Endodermal cell (in vitro differentiated cells): ENCODE results near the gene FPGS. TPM values are rescaled to one million over a fixed set of nuclear protein-coding genes. Genes with fewer than 3 reads are reported as not detected.

Experiments
- DNase-seq: peaks from one replicate; pipeline ENCODE4 v3.0.0-alpha.2; 2017
- H3K27ac ChIP-seq: 2 replicates; pipeline ENCODE4 v1.5.1; 2013; ENCODE audit warnings: mild to moderate bottlenecking, low read depth, low read length, moderate library complexity
- H3K27me3 ChIP-seq: 2 replicates; pipeline ENCODE4 v1.6.1; 2013; ENCODE audit warnings: mild to moderate bottlenecking, low read length, moderate library complexity; ENCODE audit not compliant: insufficient read depth, control insufficient read depth, poor library complexity, severe bottlenecking
- H3K36me3 ChIP-seq: 2 replicates; pipeline ENCODE4 v1.7.0; 2013; ENCODE audit warnings: mild to moderate bottlenecking, low read length, moderate library complexity; ENCODE audit not compliant: control insufficient read depth, insufficient read depth
- H3K4me1 ChIP-seq: one replicate; pipeline ENCODE4 v1.7.0; 2013; ENCODE audit warnings: low read length; ENCODE audit not compliant: control insufficient read depth, insufficient read depth
- H3K4me3 ChIP-seq: 2 replicates; pipeline ENCODE4 v1.5.1; 2013; ENCODE audit warnings: mild to moderate bottlenecking, low read length, moderate library complexity
- H3K9ac ChIP-seq: 2 replicates; pipeline ENCODE4 v1.6.1; 2013; ENCODE audit warnings: mild to moderate bottlenecking, low read length, moderate library complexity; ENCODE audit not compliant: poor library complexity, severe bottlenecking; ENCODE audit errors: extremely low read depth
- H3K9me3 ChIP-seq: 2 replicates; pipeline ENCODE4 v1.6.1; 2013; ENCODE audit warnings: mild to moderate bottlenecking, low read length, moderate library complexity; ENCODE audit not compliant: control insufficient read depth
- H3K27ac Mint-ChIP-seq: 2 replicates; pipeline ENCODE4 v1.8.0; 2020; ENCODE audit warnings: mixed read lengths
- H3K27me3 Mint-ChIP-seq: 2 replicates; pipeline ENCODE4 v1.8.0; 2021; ENCODE audit warnings: mild to moderate bottlenecking, mixed read lengths; ENCODE audit not compliant: insufficient read depth
- H3K36me3 Mint-ChIP-seq: 2 replicates; pipeline ENCODE4 v1.8.0; 2020; ENCODE audit warnings: low read depth, mixed read lengths
- H3K4me1 Mint-ChIP-seq: 2 replicates; pipeline ENCODE4 v1.8.0; 2020; ENCODE audit warnings: mixed read lengths
- H3K4me3 Mint-ChIP-seq: 2 replicates; pipeline ENCODE4 v1.8.0; 2020; ENCODE audit warnings: mild to moderate bottlenecking, moderate library complexity, mixed read lengths
- H3K9me3 Mint-ChIP-seq: 2 replicates; pipeline ENCODE4 v1.8.0; 2020; ENCODE audit warnings: mild to moderate bottlenecking, mixed read lengths
- WGBS, 2 experiments: methylation state at CpG; one replicate each; pipeline versions ENCODE4 v1.1.5 to v1.1.7; 2013; ENCODE audit warnings: missing lambda C conversion rate in 2 of 2, mixed read lengths in 1 of 2; ENCODE audit not compliant: insufficient coverage in 1 of 2, insufficient read length in 1 of 2; 5-methylcytosine and 5-hydroxymethylcytosine counted together
- total RNA-seq, 2 donors: library from RNA; stranded (reverse); fragmentation: NEBNext Ultra II Directional in 1 of 2; extraction: Animal tissue kit (Norgen Biotek cat#: 25700) in 1 of 2; gene quantifications; 2 replicates in 1 of 2; 3 replicates in 1 of 2; pipeline ENCODE4 v1.2.1, GENCODE V29; 2021
- TF ChIP-seq, protein P1 (sequence below): fragments of 200-600 bp; sonication (generic); conservative IDR thresholded peaks from 2 replicates; pipeline ENCODE4 v1.5.0; 2021; ENCODE audit warnings: antibody characterized with exemption, mild to moderate bottlenecking

FPGS gene
- total RNA-seq, 2 donors from 2014 or later, result 75.2 to 76.4 TPM

DNA sequence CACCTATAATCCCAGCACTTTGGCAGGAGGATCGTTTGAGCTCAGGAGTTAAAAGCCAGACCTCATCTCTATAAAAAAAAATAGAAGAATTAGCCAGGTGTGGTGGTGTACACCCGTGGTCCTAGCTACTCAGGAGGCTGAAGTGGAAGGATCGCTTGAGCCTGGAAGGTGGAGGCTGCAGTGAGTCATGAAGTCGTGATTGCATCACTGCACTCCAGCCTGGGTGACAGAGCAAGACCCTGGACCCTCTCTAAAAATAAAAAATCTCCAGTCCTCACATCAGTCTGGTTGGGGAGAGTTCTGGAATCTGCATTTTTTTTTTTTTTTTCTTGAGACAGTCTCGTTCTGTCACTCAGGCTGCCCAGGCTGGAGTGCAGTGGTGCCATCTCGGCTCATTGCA, 9.3 kb downstream of the FPGS start:
- no peak overlapping the region for H3K27ac Mint-ChIP-seq
- Histone ChIP-seq H3K36me3 (peaks cover 38% of the 10 kb centered on the region), H3K4me3 (no peak overlapping the region), H3K4me1 (peaks cover 8% of the 10 kb centered on the region), H3K9ac (no peak overlapping the region), H3K9me3 (no peaks in the 10 kb centered on the region), H3K27ac (no peak overlapping the region), H3K27me3 (no peaks in the 10 kb centered on the region)
- TF ChIP-seq, protein P1, sequence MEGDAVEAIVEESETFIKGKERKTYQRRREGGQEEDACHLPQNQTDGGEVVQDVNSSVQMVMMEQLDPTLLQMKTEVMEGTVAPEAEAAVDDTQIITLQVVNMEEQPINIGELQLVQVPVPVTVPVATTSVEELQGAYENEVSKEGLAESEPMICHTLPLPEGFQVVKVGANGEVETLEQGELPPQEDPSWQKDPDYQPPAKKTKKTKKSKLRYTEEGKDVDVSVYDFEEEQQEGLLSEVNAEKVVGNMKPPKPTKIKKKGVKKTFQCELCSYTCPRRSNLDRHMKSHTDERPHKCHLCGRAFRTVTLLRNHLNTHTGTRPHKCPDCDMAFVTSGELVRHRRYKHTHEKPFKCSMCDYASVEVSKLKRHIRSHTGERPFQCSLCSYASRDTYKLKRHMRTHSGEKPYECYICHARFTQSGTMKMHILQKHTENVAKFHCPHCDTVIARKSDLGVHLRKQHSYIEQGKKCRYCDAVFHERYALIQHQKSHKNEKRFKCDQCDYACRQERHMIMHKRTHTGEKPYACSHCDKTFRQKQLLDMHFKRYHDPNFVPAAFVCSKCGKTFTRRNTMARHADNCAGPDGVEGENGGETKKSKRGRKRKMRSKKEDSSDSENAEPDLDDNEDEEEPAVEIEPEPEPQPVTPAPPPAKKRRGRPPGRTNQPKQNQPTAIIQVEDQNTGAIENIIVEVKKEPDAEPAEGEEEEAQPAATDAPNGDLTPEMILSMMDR, result no peak
- H3K4me3 Mint-ChIP-seq, result no peak overlapping the region
- no peaks in the 10 kb centered on the region for H3K27me3 Mint-ChIP-seq
- H3K9me3 Mint-ChIP-seq, result no peaks in the 10 kb centered on the region
- WGBS, 2 experiments, result 89 to 93% methylated on average over 5 to 6 of the region's 6 CpGs
- peaks cover 6% of the 10 kb centered on the region for H3K4me1 Mint-ChIP-seq
- no peak for DNase-seq
- peaks cover 31% of the 10 kb centered on the region for H3K36me3 Mint-ChIP-seq

DNA sequence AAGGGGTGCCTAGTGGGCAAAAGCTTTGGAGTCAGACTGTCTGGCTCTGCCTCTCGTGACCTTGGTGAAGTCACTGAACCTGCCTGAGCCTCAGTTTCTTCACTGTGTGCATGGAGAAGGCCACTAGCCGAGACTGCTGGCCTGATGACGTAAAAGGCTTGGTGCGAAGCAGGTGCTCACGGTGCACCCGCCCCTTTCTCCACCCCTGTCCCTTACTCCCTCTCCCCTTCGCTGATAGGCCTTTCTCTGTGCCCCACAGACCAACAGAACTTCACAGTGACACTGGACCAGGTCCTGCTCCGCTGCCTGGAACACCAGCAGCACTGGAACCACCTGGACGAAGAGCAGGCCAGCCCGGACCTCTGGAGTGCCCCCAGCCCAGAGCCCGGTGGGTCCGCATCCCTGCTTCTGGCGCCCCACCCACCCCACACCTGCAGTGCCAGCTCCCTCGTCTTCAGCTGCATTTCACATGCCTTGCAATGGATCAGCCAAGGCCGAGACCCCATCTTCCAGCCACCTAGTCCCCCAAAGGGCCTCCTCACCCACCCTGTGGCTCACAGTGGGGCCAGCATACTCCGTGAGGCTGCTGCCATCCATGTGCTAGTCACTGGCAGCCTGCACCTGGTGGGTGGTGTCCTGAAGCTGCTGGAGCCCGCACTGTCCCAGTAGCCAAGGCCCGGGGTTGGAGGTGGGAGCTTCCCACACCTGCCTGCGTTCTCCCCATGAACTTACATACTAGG, 10.4 kb downstream of the FPGS start:
- Histone ChIP-seq H3K9ac (no peak overlapping the region), H3K27me3 (no peaks in the 10 kb centered on the region), H3K9me3 (no peaks in the 10 kb centered on the region), H3K27ac (no peak overlapping the region), H3K36me3 (peaks cover 30% of the 10 kb centered on the region), H3K4me3 (no peak overlapping the region), H3K4me1 (peaks cover 8% of the 10 kb centered on the region)
- TF ChIP-seq, protein P1, result no peak
- Mint-ChIP-seq H3K4me1 (peaks cover 6% of the 10 kb centered on the region), H3K9me3 (no peaks in the 10 kb centered on the region), H3K27me3 (no peaks in the 10 kb centered on the region), H3K36me3 (peaks cover 26% of the 10 kb centered on the region), H3K27ac (no peak overlapping the region), H3K4me3 (no peak overlapping the region)
- WGBS, 2 experiments, result 94 to 98% methylated on average over 12 to 19 of the region's 19 CpGs
- DNase-seq, result no peak

DNA sequence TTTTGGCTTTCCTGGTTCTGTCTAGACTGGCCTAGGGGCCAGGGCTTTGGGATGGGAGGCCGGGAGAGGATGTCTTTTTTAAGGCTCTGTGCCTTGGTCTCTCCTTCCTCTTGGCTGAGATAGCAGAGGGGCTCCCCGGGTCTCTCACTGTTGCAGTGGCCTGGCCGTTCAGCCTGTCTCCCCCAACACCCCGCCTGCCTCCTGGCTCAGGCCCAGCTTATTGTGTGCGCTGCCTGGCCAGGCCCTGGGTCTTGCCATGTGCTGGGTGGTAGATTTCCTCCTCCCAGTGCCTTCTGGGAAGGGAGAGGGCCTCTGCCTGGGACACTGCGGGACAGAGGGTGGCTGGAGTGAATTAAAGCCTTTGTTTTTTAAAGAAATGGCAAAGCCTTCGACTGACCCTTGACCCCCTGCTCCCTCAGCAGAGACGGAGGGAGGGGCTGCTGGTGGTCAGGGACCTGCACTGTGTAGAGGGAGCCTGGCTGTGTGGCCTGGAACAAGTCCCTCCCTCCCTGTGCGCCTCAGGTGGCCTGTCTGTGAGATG, 11.1 kb downstream of the FPGS start:
- Histone ChIP-seq H3K9me3 (no peaks in the 10 kb centered on the region), H3K4me3 (no peak overlapping the region), H3K36me3 (peaks cover 26% of the 10 kb centered on the region), H3K27ac (no peak overlapping the region), H3K9ac (no peak overlapping the region), H3K27me3 (no peaks in the 10 kb centered on the region), H3K4me1 (peaks cover 8% of the 10 kb centered on the region)
- Mint-ChIP-seq H3K36me3 (peaks cover 31% of the 10 kb centered on the region), H3K4me1 (peaks cover 6% of the 10 kb centered on the region), H3K4me3 (no peak overlapping the region), H3K27me3 (no peaks in the 10 kb centered on the region), H3K9me3 (no peaks in the 10 kb centered on the region), H3K27ac (no peak overlapping the region)
- TF ChIP-seq, protein P1, result no peak
- WGBS, 2 experiments, result 92 to 93% methylated on average over 3 to 9 of the region's 9 CpGs
- no peak for DNase-seq
